ENCODE measurements around the gene LY6G6D.

LY6G6D gene

DNA sequence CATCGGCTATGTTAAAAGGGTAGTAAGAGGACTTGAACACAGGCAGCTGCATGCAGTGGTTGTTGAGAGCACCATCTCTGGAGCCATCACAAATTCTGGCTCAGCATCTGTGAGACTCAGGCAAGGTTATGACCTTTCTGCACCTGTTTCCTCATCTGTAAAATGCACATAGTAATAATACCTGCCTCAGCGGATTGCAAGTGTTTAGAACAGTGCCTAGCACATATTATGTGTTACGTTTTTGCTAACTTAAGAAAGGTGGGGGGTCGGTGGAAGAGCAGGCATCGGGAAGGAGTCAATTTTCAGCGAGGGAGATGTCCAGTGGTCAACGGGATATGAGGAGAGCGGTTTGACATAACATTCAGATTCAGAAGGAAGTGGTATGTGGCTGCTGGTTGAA is 37.2 kb upstream of the LY6G6D start:
- no peak for DNase-seq (ENCODE audit: low read depth, low spot score)
- in situ Hi-C loops (cut with HindIII; ENCODE audit: low sequenced_read_pairs) = no loop called here
- no peak for TF ChIP-seq CTCF (IDR thresholded peaks at IDR 0.05; ENCODE audit: low read depth, low read length)
- no peak overlapping the region for H3K4me3 ChIP-seq (ENCODE audit: low read depth, low read length)

- peak; percentile 91 for DNase-seq (ENCODE audit: low read depth, low spot score)
- in situ Hi-C loops (cut with HindIII; ENCODE audit: low sequenced_read_pairs) = no loop called here
- peak; percentile 71 for TF ChIP-seq CTCF (IDR thresholded peaks at IDR 0.05; ENCODE audit: low read depth, low read length)
- peak within 1 kb of the TSS; percentile 35 for H3K4me3 ChIP-seq (ENCODE audit: low read depth, low read length)
Observed at GRCh38 chr6:31680226-31681134, 34.7 kb upstream of the LY6G6D start, which contains the start of gene LY6G5C. Gene LY6G5C, minus strand, starts transcription at chr6:31681067. Its CDS starts 694 bp downstream, at chr6:31680373.

- TF ChIP-seq CTCF (IDR thresholded peaks at IDR 0.05; ENCODE audit: low read depth, low read length) = no peak
- peak overlapping the region; percentile 35 for H3K4me3 ChIP-seq (ENCODE audit: low read depth, low read length)
- DNase-seq (ENCODE audit: low read depth, low spot score) = no peak
- in situ Hi-C loops (cut with HindIII; ENCODE audit: low sequenced_read_pairs) = no loop called here
Observed at GRCh38 chr6:31681135-31681671, 33.9 kb upstream of the LY6G6D start.

GRCh38 chr6:31683591-31683990 is 31.6 kb upstream of the LY6G6D start:
- in situ Hi-C loops (cut with HindIII; ENCODE audit: low sequenced_read_pairs) = no loop called here
- no peak for DNase-seq (ENCODE audit: low read depth, low spot score)
- H3K4me3 ChIP-seq (ENCODE audit: low read depth, low read length) = no peak overlapping the region
- no peak for TF ChIP-seq CTCF (IDR thresholded peaks at IDR 0.05; ENCODE audit: low read depth, low read length)

DNA sequence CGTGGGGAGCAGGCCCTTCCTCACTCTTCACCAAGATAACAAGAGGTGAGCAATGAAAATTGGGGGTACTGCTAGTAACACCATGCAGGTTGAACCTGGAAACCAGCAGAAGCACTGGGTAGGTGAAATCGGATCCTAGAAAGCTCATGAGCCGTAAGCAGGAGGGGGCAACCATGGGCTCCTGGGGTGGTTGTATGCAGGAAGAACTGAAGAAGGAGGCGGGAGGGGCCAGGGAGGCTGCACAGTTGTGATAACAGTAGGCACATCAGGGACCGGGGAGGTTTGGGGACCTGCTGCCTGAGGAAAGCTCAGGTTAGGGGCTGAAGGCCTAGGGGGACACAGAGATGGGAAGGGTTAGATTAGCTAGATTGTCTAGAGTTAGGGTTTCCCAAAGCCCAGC is 28.7 kb upstream of the LY6G6D start:
- DNase-seq (ENCODE audit: low read depth, low spot score) = no peak
- TF ChIP-seq CTCF (IDR thresholded peaks at IDR 0.05; ENCODE audit: low read depth, low read length) = no peak
- in situ Hi-C loops (cut with HindIII; ENCODE audit: low sequenced_read_pairs) = no loop called here
- no peak overlapping the region for H3K4me3 ChIP-seq (ENCODE audit: low read depth, low read length)

DNA sequence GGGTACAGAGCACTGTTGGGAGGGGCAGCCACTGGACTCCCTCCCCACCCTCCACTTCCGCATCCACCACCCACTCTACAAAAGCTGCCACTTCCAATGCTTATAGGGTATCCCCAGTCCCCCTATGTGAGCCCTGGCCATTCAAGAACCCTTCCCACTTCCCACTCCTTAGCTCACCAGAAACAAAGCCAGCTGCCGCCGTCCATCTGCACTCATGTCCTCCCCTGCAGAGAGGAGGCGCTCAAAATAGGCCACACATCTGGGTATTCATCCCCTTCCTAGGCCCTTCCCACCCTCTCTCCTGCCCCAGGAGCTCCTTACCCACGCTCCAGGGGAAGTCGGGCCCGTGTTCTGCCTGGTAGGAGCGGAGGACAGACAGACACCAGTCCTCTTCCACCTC is 27.8 kb upstream of the LY6G6D start:
- no peak for DNase-seq (ENCODE audit: low read depth, low spot score)
- H3K4me3 ChIP-seq (ENCODE audit: low read depth, low read length) = no peak overlapping the region
- in situ Hi-C loops (cut with HindIII; ENCODE audit: low sequenced_read_pairs) = no loop called here
- TF ChIP-seq CTCF (IDR thresholded peaks at IDR 0.05; ENCODE audit: low read depth, low read length) = no peak
